ENCODE data around the gene NXPH3.

- no peak for TF ChIP-seq GATA2 (CRISPR knock-in tag; IDR thresholded peaks at IDR 0.05)
- TF ChIP-seq SMAD2 (IDR thresholded peaks at IDR 0.05; ENCODE audit: low read depth, low read length): no peak
- no peak for TF ChIP-seq CTCF (IDR thresholded peaks at IDR 0.05 in 2 of 3, conservative IDR thresholded peaks at IDR 0.05 in 1 of 3; ENCODE audit: insufficient read depth in 2 of 3, low read depth in 1 of 3, low read length in 3 of 3)
Measured at GRCh38 chr17:49580981-49581647, 5.4 kb downstream of the NXPH3 start.

Data from K562 (cell line).